LNCAP (cell line): ENCODE measurements around the gene ALS2.

Experiments
- CTCF ChIP-seq: fragments of 450-650 bp; IDR thresholded peaks from 2 replicates; pipeline ENCODE4 v1.5.1; 2017; ENCODE audit warnings: mild to moderate bottlenecking

ALS2 gene

GRCh38 chr2:201733544-201733943 lies 47.2 kb downstream of the ALS2 start:
- TF ChIP-seq CTCF = no peak

GRCh38 chr2:201730651-201731285 lies 50.0 kb downstream of the ALS2 start:
- no peak for TF ChIP-seq CTCF

GRCh38 chr2:201715459-201715858 lies 65.3 kb downstream of the ALS2 start:
- TF ChIP-seq CTCF = no peak

GRCh38 chr2:201712726-201713125 lies 68.0 kb downstream of the ALS2 start:
- TF ChIP-seq CTCF = no peak

- no peak for TF ChIP-seq CTCF
These were observed 71.0 kb downstream of the ALS2 start for GRCh38 chr2:201709747-201710146.

GRCh38 chr2:201709049-201709448 lies 71.7 kb downstream of the ALS2 start:
- TF ChIP-seq CTCF = no peak

- no peak for TF ChIP-seq CTCF
These were observed 73.0 kb downstream of the ALS2 start for GRCh38 chr2:201707753-201708152.

- TF ChIP-seq CTCF = no peak
These were observed 73.6 kb downstream of the ALS2 start for GRCh38 chr2:201707142-201707541.
